ENCODE data around the gene TTLL8. TPM values are rescaled to one million over a fixed set of nuclear protein-coding genes. Genes with fewer than 3 reads are reported as not detected.

TTLL8 gene
- total RNA-seq, 1 experiment from 2014 or later: not detected

- Mint-ChIP-seq H3K9me3 (no peaks in the 10 kb centered on the region), H3K27me3 (ENCODE audit: low read depth) (no peaks in the 10 kb centered on the region), H3K27ac (no peak overlapping the region), H3K4me1 (no peaks in the 10 kb centered on the region), H3K4me3 (no peak overlapping the region), H3K36me3 (no peaks in the 10 kb centered on the region)
- TF ChIP-seq E2F1 (CRISPR knock-in tag; IDR thresholded peaks at IDR 0.05): no peak
- TF ChIP-seq MLX (CRISPR knock-in tag; IDR thresholded peaks at IDR 0.05): no peak
- TF ChIP-seq TEAD4 (CRISPR knock-in tag; IDR thresholded peaks at IDR 0.05): no peak
- ATAC-seq: peak; percentile 31; the same call in 1 of the 2 replicates
- DNase-seq (ENCODE audit: low spot score): no peak
- ChIA-PET POLR2A (no interaction called here), CTCF (interaction anchor here (0.7 to 2.9 kb wide), 7 partner anchors 11 to 132 kb away, joined by 3 to 13 read pairs (median 4); partner anchors contain the start of gene MLC1)
Observed at GRCh38 chr22:50074551-50075530, 16.7 kb upstream of the TTLL8 start.

- H3K9me3 Mint-ChIP-seq: no peaks in the 10 kb centered on the region
- no peak for TF ChIP-seq ETV6 (CRISPR knock-in tag; IDR thresholded peaks at IDR 0.05)
- no peak for TF ChIP-seq SOX15 (CRISPR knock-in tag; IDR thresholded peaks at IDR 0.05)
- no peak for TF ChIP-seq NFYB (CRISPR knock-in tag; conservative IDR thresholded peaks at IDR 0.05; ENCODE audit: low read depth)
- no peak for TF ChIP-seq FOXK1 (CRISPR knock-in tag; IDR thresholded peaks at IDR 0.05)
- no peak for TF ChIP-seq SP1 (CRISPR knock-in tag; conservative IDR thresholded peaks at IDR 0.05)
- TF ChIP-seq RORB (CRISPR knock-in tag; IDR thresholded peaks at IDR 0.05): no peak
- TF ChIP-seq USF2 (CRISPR knock-in tag; IDR thresholded peaks at IDR 0.05): no peak
- no peak for TF ChIP-seq MXD4 (CRISPR knock-in tag; IDR thresholded peaks at IDR 0.05; ENCODE audit: borderline replicate concordance)
- TF ChIP-seq ZNF396 (CRISPR knock-in tag; IDR thresholded peaks at IDR 0.05; ENCODE audit: borderline replicate concordance): no peak
- no peak for TF ChIP-seq JUN (CRISPR knock-in tag; IDR thresholded peaks at IDR 0.05)
- no peak for TF ChIP-seq IRF2 (CRISPR knock-in tag; IDR thresholded peaks at IDR 0.05; ENCODE audit: borderline replicate concordance, low read depth)
- no peak for TF ChIP-seq CREM (CRISPR knock-in tag; IDR thresholded peaks at IDR 0.05)
- TF ChIP-seq ZNF219 (CRISPR knock-in tag; IDR thresholded peaks at IDR 0.05; ENCODE audit: borderline replicate concordance): no peak
- no peak for TF ChIP-seq CTCF (IDR thresholded peaks at IDR 0.05)
- ATAC-seq (peak; percentile 65), DNase-seq (ENCODE audit: low spot score) (no peak)
- H3K4me3 Mint-ChIP-seq: no peak overlapping the region
- H3K27ac Mint-ChIP-seq: no peak overlapping the region
- no peaks in the 10 kb centered on the region for H3K27me3 Mint-ChIP-seq (ENCODE audit: low read depth)
- no peaks in the 10 kb centered on the region for H3K4me1 Mint-ChIP-seq
- ChIA-PET POLR2A (no interaction called here), CTCF (interaction anchor here (0.8 to 2.9 kb wide), 3 partner anchors 12 to 78 kb away, joined by 3 to 13 read pairs (median 5); partner anchors contain the start of gene MLC1)
- H3K36me3 Mint-ChIP-seq: no peaks in the 10 kb centered on the region
Observed at GRCh38 chr22:50074056-50074455, 16.0 kb upstream of the TTLL8 start.

All from WTC11 (cell line).